ENCODE results near the gene PID1.

PID1 gene

GRCh38 chr2:229210641-229211040 is 60.4 kb downstream of the PID1 start:
- TF ChIP-seq CTCF (conservative IDR thresholded peaks at IDR 0.05; ENCODE audit: low read depth, low read length) = no peak
- Histone ChIP-seq H3K27me3 (ENCODE audit: insufficient read depth, low read depth) (no peaks in the 10 kb centered on the region), H3K4me2 (no peak overlapping the region), H3K4me3 (IDR thresholded peaks at IDR 0.05; ENCODE audit: insufficient read depth, low read depth, low read length) (no peak overlapping the region), H3K4me1 (ENCODE audit: low read depth, poor library complexity, severe bottlenecking) (no peaks in the 10 kb centered on the region), H3K79me2 (ENCODE audit: insufficient read depth, low read depth) (no peaks in the 10 kb centered on the region), H2AFZ (ENCODE audit: low read depth) (no peak overlapping the region), H3K9ac (no peak overlapping the region), H3K27ac (no peak overlapping the region), H4K20me1 (ENCODE audit: insufficient read depth) (no peaks in the 10 kb centered on the region), H3K36me3 (ENCODE audit: insufficient read depth) (no peaks in the 10 kb centered on the region)

DNA sequence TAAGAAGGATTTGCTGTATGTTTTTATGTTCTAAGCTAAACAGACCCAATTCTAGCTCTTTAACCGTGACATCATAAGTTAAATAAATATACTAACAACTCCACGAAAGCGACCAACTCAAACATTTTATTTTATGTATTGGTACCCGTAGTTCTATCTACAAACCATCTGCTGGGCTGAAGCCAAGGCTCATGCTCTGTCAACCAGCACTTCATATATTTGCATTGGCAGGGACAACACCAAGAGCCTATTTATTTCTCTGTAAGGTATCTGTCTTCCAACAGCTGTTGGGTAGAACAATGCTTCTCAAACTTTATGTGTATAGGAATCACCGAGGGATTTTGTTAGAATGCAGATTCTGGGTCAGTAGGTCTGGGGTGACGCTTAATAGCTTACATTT is 64.5 kb downstream of the PID1 start:
- H3K79me2 ChIP-seq (ENCODE audit: insufficient read depth, low read depth) = no peaks in the 10 kb centered on the region
- H3K36me3 ChIP-seq (ENCODE audit: insufficient read depth) = no peaks in the 10 kb centered on the region
- no peaks in the 10 kb centered on the region for H4K20me1 ChIP-seq (ENCODE audit: insufficient read depth)
- no peak for TF ChIP-seq CTCF (conservative IDR thresholded peaks at IDR 0.05; ENCODE audit: low read depth, low read length)
- H3K4me1 ChIP-seq (ENCODE audit: low read depth, poor library complexity, severe bottlenecking) = no peaks in the 10 kb centered on the region
- H3K4me2 ChIP-seq = no peak overlapping the region
- no peak overlapping the region for H3K27ac ChIP-seq
- no peak overlapping the region for H2AFZ ChIP-seq (ENCODE audit: low read depth)
- no peak overlapping the region for H3K9ac ChIP-seq
- H3K27me3 ChIP-seq (ENCODE audit: insufficient read depth, low read depth) = no peaks in the 10 kb centered on the region
- H3K4me3 ChIP-seq (IDR thresholded peaks at IDR 0.05; ENCODE audit: insufficient read depth, low read depth, low read length) = no peak overlapping the region

- no peaks in the 10 kb centered on the region for H3K27me3 ChIP-seq (ENCODE audit: insufficient read depth, low read depth)
- H3K27ac ChIP-seq = no peak overlapping the region
- H4K20me1 ChIP-seq (ENCODE audit: insufficient read depth) = no peaks in the 10 kb centered on the region
- H3K4me1 ChIP-seq (ENCODE audit: low read depth, poor library complexity, severe bottlenecking) = no peaks in the 10 kb centered on the region
- H3K4me3 ChIP-seq (IDR thresholded peaks at IDR 0.05; ENCODE audit: insufficient read depth, low read depth, low read length) = no peak overlapping the region
- no peaks in the 10 kb centered on the region for H3K36me3 ChIP-seq (ENCODE audit: insufficient read depth)
- no peak overlapping the region for H3K4me2 ChIP-seq
- H2AFZ ChIP-seq (ENCODE audit: low read depth) = no peak overlapping the region
- no peak for TF ChIP-seq CTCF (conservative IDR thresholded peaks at IDR 0.05; ENCODE audit: low read depth, low read length)
- no peak overlapping the region for H3K9ac ChIP-seq
- no peaks in the 10 kb centered on the region for H3K79me2 ChIP-seq (ENCODE audit: insufficient read depth, low read depth)
Observed at GRCh38 chr2:229205704-229206103, 65.4 kb downstream of the PID1 start.

- no peak for TF ChIP-seq CTCF (conservative IDR thresholded peaks at IDR 0.05; ENCODE audit: low read depth, low read length)
- Histone ChIP-seq H3K4me1 (ENCODE audit: low read depth, poor library complexity, severe bottlenecking) (no peaks in the 10 kb centered on the region), H3K9ac (no peak overlapping the region), H3K79me2 (ENCODE audit: insufficient read depth, low read depth) (no peaks in the 10 kb centered on the region), H3K27me3 (ENCODE audit: insufficient read depth, low read depth) (no peaks in the 10 kb centered on the region), H3K4me3 (IDR thresholded peaks at IDR 0.05; ENCODE audit: insufficient read depth, low read depth, low read length) (no peak overlapping the region), H3K4me2 (no peak overlapping the region), H3K27ac (no peak overlapping the region), H2AFZ (ENCODE audit: low read depth) (no peak overlapping the region), H3K36me3 (ENCODE audit: insufficient read depth) (no peaks in the 10 kb centered on the region), H4K20me1 (ENCODE audit: insufficient read depth) (no peaks in the 10 kb centered on the region)
Observed at GRCh38 chr2:229202646-229203045, 68.4 kb downstream of the PID1 start.

DNA sequence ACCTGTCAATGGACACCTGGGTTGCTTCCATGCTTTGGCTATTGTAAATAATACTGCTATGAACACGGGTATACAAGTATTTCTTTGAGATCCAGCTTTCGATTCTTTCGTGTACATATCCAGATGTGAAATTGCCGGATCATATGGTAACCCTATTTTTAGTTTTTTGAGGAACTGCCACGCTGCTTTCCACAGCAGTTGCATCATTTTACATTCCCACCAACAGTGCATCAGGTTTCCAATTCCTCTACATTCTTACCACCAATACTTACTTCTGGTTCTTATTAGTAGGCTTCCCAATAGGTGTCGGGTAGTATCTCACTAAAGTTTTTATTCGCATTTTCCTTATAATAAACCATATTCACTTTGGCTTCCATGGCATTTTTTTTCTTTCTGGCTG is 69.6 kb downstream of the PID1 start:
- Histone ChIP-seq H3K4me1 (ENCODE audit: low read depth, poor library complexity, severe bottlenecking) (no peaks in the 10 kb centered on the region), H3K4me3 (IDR thresholded peaks at IDR 0.05; ENCODE audit: insufficient read depth, low read depth, low read length) (no peak overlapping the region), H2AFZ (ENCODE audit: low read depth) (no peak overlapping the region), H3K36me3 (ENCODE audit: insufficient read depth) (no peaks in the 10 kb centered on the region), H3K4me2 (no peak overlapping the region), H3K27me3 (ENCODE audit: insufficient read depth, low read depth) (no peaks in the 10 kb centered on the region), H3K9ac (no peak overlapping the region), H3K79me2 (ENCODE audit: insufficient read depth, low read depth) (no peaks in the 10 kb centered on the region), H4K20me1 (ENCODE audit: insufficient read depth) (no peaks in the 10 kb centered on the region), H3K27ac (no peak overlapping the region)
- TF ChIP-seq CTCF (conservative IDR thresholded peaks at IDR 0.05; ENCODE audit: low read depth, low read length) = no peak
